Measurements from ENCODE around the gene ACTL8.

The ACTL8 gene

DNA sequence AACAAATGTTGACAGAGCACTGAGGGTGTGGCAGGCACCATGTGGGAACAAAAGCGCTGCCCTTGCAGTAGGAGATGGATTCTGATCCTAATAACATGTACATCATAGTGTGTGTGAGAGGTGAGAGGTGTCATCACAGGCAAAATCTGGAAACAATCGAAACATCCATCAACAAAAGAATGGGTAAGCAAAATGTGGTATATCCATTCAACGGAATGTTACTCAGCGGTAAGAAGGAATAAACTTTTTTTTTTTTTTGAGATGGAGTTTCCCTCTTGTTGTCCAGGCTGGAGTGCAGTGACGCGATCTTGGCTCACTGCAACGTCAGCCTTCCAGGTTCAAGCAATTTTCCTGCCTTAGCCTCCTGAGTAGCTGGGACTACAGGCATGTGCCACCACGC lies 112.3 kb downstream of the ACTL8 start:
- no peak overlapping the region for H3K4me3 ChIP-seq (ENCODE audit: low read depth in 1 of 2, low read length in 2 of 2)
- H3K4me1 ChIP-seq (ENCODE audit: insufficient read depth, low read length), result no peaks in the 10 kb centered on the region
- H3K27me3 ChIP-seq (ENCODE audit: control insufficient read depth in 1 of 2, insufficient read depth in 2 of 2, low read length in 2 of 2), result no peaks in the 10 kb centered on the region
- H3K36me3 ChIP-seq (ENCODE audit: insufficient read depth, low read length), result no peaks in the 10 kb centered on the region
- no peak overlapping the region for H3K27ac ChIP-seq (ENCODE audit: low read depth, low read length)
- H3K9ac ChIP-seq (ENCODE audit: low read length), result no peak overlapping the region
- H3K9me3 ChIP-seq (ENCODE audit: low read length), result no peaks in the 10 kb centered on the region

DNA sequence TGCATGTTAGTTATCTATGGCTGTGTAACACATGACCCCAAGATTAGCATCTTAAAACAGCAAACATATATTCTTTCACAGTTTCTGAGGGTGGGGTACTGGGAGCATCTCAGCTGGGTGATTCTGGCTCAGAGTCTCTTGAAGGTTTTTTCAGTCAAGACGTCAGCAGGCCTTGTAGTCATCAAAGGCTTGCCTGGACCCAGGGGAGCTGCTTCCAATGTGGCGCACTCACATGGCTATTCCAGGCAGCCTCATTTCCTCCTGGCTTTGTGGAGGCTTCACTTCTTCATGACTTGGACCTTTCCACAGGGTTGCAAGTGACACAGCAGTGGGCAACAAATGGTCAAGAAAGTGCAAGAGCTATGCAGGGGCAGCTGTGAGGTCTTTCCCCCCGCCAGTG lies 114.7 kb downstream of the ACTL8 start:
- no peaks in the 10 kb centered on the region for H3K4me1 ChIP-seq (ENCODE audit: insufficient read depth, low read length)
- H3K9ac ChIP-seq (ENCODE audit: low read length), result no peak overlapping the region
- H3K27me3 ChIP-seq (ENCODE audit: control insufficient read depth in 1 of 2, insufficient read depth in 2 of 2, low read length in 2 of 2), result no peaks in the 10 kb centered on the region
- H3K36me3 ChIP-seq (ENCODE audit: insufficient read depth, low read length), result no peaks in the 10 kb centered on the region
- H3K27ac ChIP-seq (ENCODE audit: low read depth, low read length), result no peak overlapping the region
- H3K9me3 ChIP-seq (ENCODE audit: low read length), result no peaks in the 10 kb centered on the region
- no peak overlapping the region for H3K4me3 ChIP-seq (ENCODE audit: low read depth in 1 of 2, low read length in 2 of 2)

DNA sequence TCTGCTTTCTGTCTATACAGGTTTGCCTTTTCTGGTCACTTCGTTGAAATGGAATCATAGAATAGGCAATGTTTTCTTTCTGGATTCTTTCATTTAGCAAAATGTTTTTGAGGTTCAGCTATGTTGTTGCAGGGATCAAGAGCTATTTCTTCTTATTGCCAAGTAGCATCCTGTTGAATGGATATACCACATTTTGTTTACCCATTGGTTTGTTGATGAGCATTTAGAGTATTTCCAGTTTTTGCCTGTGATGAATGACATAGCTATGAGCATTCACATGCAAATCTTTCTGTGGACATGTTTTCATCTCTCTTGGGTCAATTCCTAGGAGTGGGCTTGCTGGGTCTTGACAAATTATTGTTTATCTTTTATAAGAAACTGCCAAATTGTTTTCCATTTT lies 115.5 kb downstream of the ACTL8 start:
- no peak overlapping the region for H3K9ac ChIP-seq (ENCODE audit: low read length)
- H3K27ac ChIP-seq (ENCODE audit: low read depth, low read length), result no peak overlapping the region
- no peak overlapping the region for H3K4me3 ChIP-seq (ENCODE audit: low read depth in 1 of 2, low read length in 2 of 2)
- H3K27me3 ChIP-seq (ENCODE audit: control insufficient read depth in 1 of 2, insufficient read depth in 2 of 2, low read length in 2 of 2), result no peaks in the 10 kb centered on the region
- no peaks in the 10 kb centered on the region for H3K36me3 ChIP-seq (ENCODE audit: insufficient read depth, low read length)
- no peaks in the 10 kb centered on the region for H3K9me3 ChIP-seq (ENCODE audit: low read length)
- H3K4me1 ChIP-seq (ENCODE audit: insufficient read depth, low read length), result no peaks in the 10 kb centered on the region

DNA sequence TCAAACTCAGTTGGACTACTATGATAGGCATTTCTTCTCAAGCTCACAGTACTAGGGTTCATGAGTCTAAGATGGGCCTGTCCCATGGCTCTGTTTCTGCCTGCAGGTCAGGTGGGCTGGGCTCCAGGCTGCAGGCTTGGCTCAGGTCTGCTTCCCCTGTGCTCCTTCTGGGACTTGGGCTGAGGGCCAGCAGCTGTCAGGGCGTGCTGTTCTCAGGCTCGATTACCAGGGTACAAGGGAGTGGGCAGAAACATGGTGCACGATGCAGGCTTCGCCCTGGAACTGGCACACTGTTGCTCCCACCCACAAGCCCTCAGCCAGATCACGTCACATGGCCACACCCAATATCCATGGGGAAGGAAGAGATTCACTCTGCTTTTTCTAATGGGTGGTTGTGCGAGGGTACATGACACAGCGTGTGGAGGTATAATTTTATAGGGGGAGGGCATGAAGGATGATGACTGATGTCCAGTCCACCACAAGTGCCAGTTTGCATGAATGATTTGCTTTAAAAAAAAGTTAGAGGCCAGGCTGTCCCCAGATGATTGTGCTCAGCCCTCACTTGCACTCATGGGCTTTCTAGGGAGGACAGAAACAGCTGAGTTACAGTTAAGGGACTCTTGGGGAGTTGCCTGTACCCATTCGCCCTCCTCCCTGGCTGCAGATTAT lies 118.0 kb downstream of the ACTL8 start:
- Histone ChIP-seq H3K4me1 (ENCODE audit: insufficient read depth, low read length) (no peaks in the 10 kb centered on the region), H3K9me3 (ENCODE audit: low read length) (no peaks in the 10 kb centered on the region), H3K27me3 (ENCODE audit: control insufficient read depth in 1 of 2, insufficient read depth in 2 of 2, low read length in 2 of 2) (no peaks in the 10 kb centered on the region), H3K9ac (ENCODE audit: low read length) (no peak overlapping the region), H3K36me3 (ENCODE audit: insufficient read depth, low read length) (no peaks in the 10 kb centered on the region), H3K27ac (ENCODE audit: low read depth, low read length) (no peak overlapping the region), H3K4me3 (ENCODE audit: low read depth in 1 of 2, low read length in 2 of 2) (no peak overlapping the region)

DNA sequence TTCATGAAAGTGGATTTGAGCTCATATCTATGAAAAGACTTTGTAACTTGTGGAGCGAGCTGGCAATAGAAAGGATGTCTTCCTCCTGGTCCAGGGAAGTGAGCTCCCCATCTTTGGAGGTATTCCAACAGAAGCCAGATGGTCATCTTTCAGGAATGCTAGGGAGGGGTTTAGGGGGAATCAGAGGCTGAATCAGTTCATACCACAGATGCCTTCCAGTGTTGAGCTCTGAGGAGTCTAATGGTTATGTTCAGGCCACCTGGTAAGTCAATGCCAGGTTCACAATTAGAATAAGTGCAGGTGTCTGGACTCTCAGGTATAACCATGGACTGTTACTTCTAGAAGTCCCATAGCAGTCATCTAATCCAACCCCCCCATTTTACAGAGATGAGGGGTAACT lies 119.1 kb downstream of the ACTL8 start:
- H3K4me3 ChIP-seq (ENCODE audit: low read depth in 1 of 2, low read length in 2 of 2), result no peak overlapping the region
- H3K36me3 ChIP-seq (ENCODE audit: insufficient read depth, low read length), result no peaks in the 10 kb centered on the region
- no peak overlapping the region for H3K27ac ChIP-seq (ENCODE audit: low read depth, low read length)

DNA sequence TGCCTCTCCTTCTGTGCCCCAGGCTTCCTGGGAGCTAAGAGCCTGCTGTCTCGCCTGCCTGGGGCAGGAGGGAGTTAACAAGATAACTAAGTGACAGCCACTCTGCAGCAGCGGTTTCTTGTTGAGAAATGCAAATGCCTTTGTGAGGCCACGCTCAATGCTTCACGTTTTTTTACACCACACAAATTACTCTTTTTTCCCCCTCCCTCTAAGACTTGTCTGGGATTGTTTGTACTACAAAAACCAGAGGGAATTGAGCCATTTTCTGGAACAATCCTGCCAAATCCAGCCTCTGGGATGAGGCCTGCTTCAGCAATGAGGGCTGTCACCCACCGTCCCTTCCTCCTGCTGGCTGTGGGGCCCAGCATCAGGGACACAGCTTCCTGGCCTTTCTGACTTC lies 119.6 kb downstream of the ACTL8 start:
- Histone ChIP-seq H3K4me3 (ENCODE audit: low read depth in 1 of 2, low read length in 2 of 2) (no peak overlapping the region), H3K36me3 (ENCODE audit: insufficient read depth, low read length) (no peaks in the 10 kb centered on the region), H3K9me3 (ENCODE audit: low read length) (no peaks in the 10 kb centered on the region), H3K27ac (ENCODE audit: low read depth, low read length) (no peak overlapping the region), H3K27me3 (ENCODE audit: control insufficient read depth in 1 of 2, insufficient read depth in 2 of 2, low read length in 2 of 2) (no peaks in the 10 kb centered on the region), H3K4me1 (ENCODE audit: insufficient read depth, low read length) (no peaks in the 10 kb centered on the region), H3K9ac (ENCODE audit: low read length) (no peak overlapping the region)

More for the DNA sequence above, 119.1 kb downstream of the ACTL8 start:
- Histone ChIP-seq H3K9ac (ENCODE audit: low read length) (no peak overlapping the region), H3K27me3 (ENCODE audit: control insufficient read depth in 1 of 2, insufficient read depth in 2 of 2, low read length in 2 of 2) (no peaks in the 10 kb centered on the region), H3K4me1 (ENCODE audit: insufficient read depth, low read length) (no peaks in the 10 kb centered on the region), H3K9me3 (ENCODE audit: low read length) (no peaks in the 10 kb centered on the region)

DNA sequence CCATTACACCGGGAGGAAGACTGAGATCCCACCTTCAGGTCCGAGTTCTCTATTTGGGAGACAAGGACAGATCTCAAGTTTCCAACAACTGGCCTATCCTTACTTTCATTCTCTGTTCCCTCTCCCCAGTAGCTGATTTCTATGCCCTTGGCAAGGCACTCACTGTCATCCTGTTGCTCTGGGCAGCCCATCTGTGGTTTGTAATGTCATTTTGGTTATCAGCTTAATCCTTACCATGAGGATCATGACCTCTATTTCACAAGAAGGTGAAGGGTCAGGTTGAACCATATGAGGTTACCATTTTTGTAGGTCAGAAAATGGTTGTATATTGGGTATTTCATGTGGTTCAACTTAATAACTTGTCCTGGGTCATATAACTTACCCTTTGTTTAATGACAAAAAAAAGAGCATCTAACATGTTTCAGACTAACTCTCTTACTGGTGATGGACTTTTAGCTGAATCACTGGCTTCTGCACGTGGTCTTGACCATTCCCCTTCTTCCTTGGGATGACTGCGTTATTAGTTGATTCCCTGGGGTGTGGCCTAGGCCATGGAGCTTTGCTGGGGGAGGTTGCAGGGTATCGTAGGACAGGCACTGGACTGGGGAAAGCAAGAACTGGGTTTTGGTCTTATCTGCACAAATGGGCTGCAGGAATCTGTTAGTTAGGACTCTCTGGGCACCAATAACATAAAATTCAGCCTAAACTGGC lies 120.2 kb downstream of the ACTL8 start:
- H3K9ac ChIP-seq (ENCODE audit: low read length), result no peak overlapping the region
- no peaks in the 10 kb centered on the region for H3K4me1 ChIP-seq (ENCODE audit: insufficient read depth, low read length)
- H3K36me3 ChIP-seq (ENCODE audit: insufficient read depth, low read length), result no peaks in the 10 kb centered on the region
- H3K27ac ChIP-seq (ENCODE audit: low read depth, low read length), result no peak overlapping the region
- H3K9me3 ChIP-seq (ENCODE audit: low read length), result no peaks in the 10 kb centered on the region
- H3K4me3 ChIP-seq (ENCODE audit: low read depth in 1 of 2, low read length in 2 of 2), result no peak overlapping the region
- H3K27me3 ChIP-seq (ENCODE audit: control insufficient read depth in 1 of 2, insufficient read depth in 2 of 2, low read length in 2 of 2), result no peaks in the 10 kb centered on the region

DNA sequence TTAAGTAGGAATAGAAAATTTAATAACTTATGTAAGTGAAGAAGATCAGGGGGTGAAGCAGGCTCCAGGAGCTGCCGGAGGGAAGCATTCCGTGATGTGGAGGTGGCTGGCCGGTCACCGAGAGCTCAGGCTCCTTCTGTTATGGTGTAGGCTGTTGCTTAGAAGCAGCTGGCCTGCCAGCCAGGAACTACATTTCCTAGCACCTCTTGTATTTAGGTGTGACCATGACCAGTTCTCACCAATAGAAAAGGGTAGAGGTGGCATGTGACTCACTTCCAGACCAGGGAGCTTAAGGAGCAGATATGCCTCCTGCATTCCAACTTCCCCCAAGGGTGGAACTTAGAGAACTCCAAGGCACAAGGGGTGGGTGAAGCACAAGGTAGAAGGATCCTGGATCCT lies 120.7 kb downstream of the ACTL8 start:
- Histone ChIP-seq H3K4me1 (ENCODE audit: insufficient read depth, low read length) (no peaks in the 10 kb centered on the region), H3K27ac (ENCODE audit: low read depth, low read length) (no peak overlapping the region), H3K4me3 (ENCODE audit: low read depth in 1 of 2, low read length in 2 of 2) (no peak overlapping the region), H3K9me3 (ENCODE audit: low read length) (no peaks in the 10 kb centered on the region), H3K9ac (ENCODE audit: low read length) (no peak overlapping the region), H3K27me3 (ENCODE audit: control insufficient read depth in 1 of 2, insufficient read depth in 2 of 2, low read length in 2 of 2) (no peaks in the 10 kb centered on the region), H3K36me3 (ENCODE audit: insufficient read depth, low read length) (no peaks in the 10 kb centered on the region)
